HUES48 (cell line): ENCODE measurements around the gene PUS10.

Source experiments
- H3K27ac ChIP-seq: one replicate; pipeline ENCODE4 v1.7.0; 2013; ENCODE audit warnings: low read depth, low read length, inconsistent platforms
- H3K27me3 ChIP-seq: 2 replicates; pipeline ENCODE4 v1.6.1; 2013; ENCODE audit warnings: mild to moderate bottlenecking, low read length; ENCODE audit not compliant: control insufficient read depth, insufficient read depth
- H3K36me3 ChIP-seq: 2 replicates; pipeline ENCODE4 v1.6.1; 2013; ENCODE audit warnings: low read length; ENCODE audit not compliant: control insufficient read depth, insufficient read depth
- H3K4me1 ChIP-seq: 2 replicates; pipeline ENCODE4 v1.6.1; 2013; ENCODE audit warnings: mild to moderate bottlenecking, low read length; ENCODE audit not compliant: control insufficient read depth, insufficient read depth
- H3K4me3 ChIP-seq: 2 replicates; pipeline ENCODE4 v1.5.1; 2013; ENCODE audit warnings: mild to moderate bottlenecking, low read depth, low read length
- H3K9ac ChIP-seq: 2 replicates; pipeline ENCODE4 v1.6.1; 2013; ENCODE audit warnings: mild to moderate bottlenecking, low read depth, low read length, moderate library complexity
- H3K9me3 ChIP-seq: 2 replicates; pipeline ENCODE4 v1.6.1; 2013; ENCODE audit warnings: low read length; ENCODE audit not compliant: control insufficient read depth, insufficient read depth

Gene PUS10

GRCh38 chr2:60958361-60958760 lies 59.7 kb downstream of the PUS10 start:
- Histone ChIP-seq H3K4me3 (no peak overlapping the region), H3K9me3 (no peaks in the 10 kb centered on the region), H3K9ac (no peak overlapping the region), H3K27ac (no peak overlapping the region), H3K36me3 (no peaks in the 10 kb centered on the region), H3K4me1 (no peaks in the 10 kb centered on the region), H3K27me3 (no peaks in the 10 kb centered on the region)

- H3K4me1 ChIP-seq = no peaks in the 10 kb centered on the region
- H3K27ac ChIP-seq = no peak overlapping the region
- H3K9ac ChIP-seq = no peak overlapping the region
- H3K4me3 ChIP-seq = no peak overlapping the region
- no peaks in the 10 kb centered on the region for H3K27me3 ChIP-seq
- no peaks in the 10 kb centered on the region for H3K9me3 ChIP-seq
- H3K36me3 ChIP-seq = no peaks in the 10 kb centered on the region
Measured at GRCh38 chr2:60957643-60958042, 60.4 kb downstream of the PUS10 start.

GRCh38 chr2:60957224-60957623 lies 60.8 kb downstream of the PUS10 start:
- Histone ChIP-seq H3K4me3 (no peak overlapping the region), H3K27ac (no peak overlapping the region), H3K36me3 (no peaks in the 10 kb centered on the region), H3K27me3 (no peaks in the 10 kb centered on the region), H3K9me3 (no peaks in the 10 kb centered on the region), H3K4me1 (no peaks in the 10 kb centered on the region), H3K9ac (no peak overlapping the region)

- peaks cover 10% of the 10 kb centered on the region; the same call in 1 of the 2 replicates for H3K9me3 ChIP-seq
- H3K36me3 ChIP-seq = no peaks in the 10 kb centered on the region
- H3K27me3 ChIP-seq = no peaks in the 10 kb centered on the region
- H3K4me3 ChIP-seq = no peak overlapping the region
- H3K27ac ChIP-seq = no peak overlapping the region
- H3K9ac ChIP-seq = no peak overlapping the region
- no peaks in the 10 kb centered on the region for H3K4me1 ChIP-seq
Measured at GRCh38 chr2:60954139-60954538, 63.9 kb downstream of the PUS10 start.

- Histone ChIP-seq H3K4me3 (no peak overlapping the region), H3K27me3 (no peaks in the 10 kb centered on the region), H3K36me3 (no peaks in the 10 kb centered on the region), H3K4me1 (no peaks in the 10 kb centered on the region; the same call in 1 of the 2 replicates), H3K27ac (no peak overlapping the region), H3K9me3 (peaks cover 10% of the 10 kb centered on the region; the same call in 1 of the 2 replicates), H3K9ac (no peak overlapping the region)
Measured at GRCh38 chr2:60948926-60949579, 69.0 kb downstream of the PUS10 start.

GRCh38 chr2:60948161-60948560 lies 69.9 kb downstream of the PUS10 start:
- H3K4me3 ChIP-seq = no peak overlapping the region

GRCh38 chr2:60947056-60947455 lies 71.0 kb downstream of the PUS10 start:
- H3K4me1 ChIP-seq = no peaks in the 10 kb centered on the region; the same call in 1 of the 2 replicates
- H3K9ac ChIP-seq = no peak overlapping the region
- H3K27ac ChIP-seq = no peak overlapping the region

More at GRCh38 chr2:60948161-60948560, 69.9 kb downstream of the PUS10 start:
- Histone ChIP-seq H3K36me3 (no peaks in the 10 kb centered on the region), H3K27ac (no peak overlapping the region), H3K9me3 (peaks cover 10% of the 10 kb centered on the region; the same call in 1 of the 2 replicates), H3K9ac (no peak overlapping the region), H3K27me3 (no peaks in the 10 kb centered on the region), H3K4me1 (no peaks in the 10 kb centered on the region; the same call in 1 of the 2 replicates)

GRCh38 chr2:60945341-60945740 lies 72.7 kb downstream of the PUS10 start:
- H3K36me3 ChIP-seq = no peaks in the 10 kb centered on the region
- no peak overlapping the region for H3K9ac ChIP-seq
- H3K4me3 ChIP-seq = no peak overlapping the region
- no peak overlapping the region for H3K27ac ChIP-seq
- H3K4me1 ChIP-seq = no peaks in the 10 kb centered on the region; the same call in 1 of the 2 replicates
- H3K9me3 ChIP-seq = no peaks in the 10 kb centered on the region
- no peaks in the 10 kb centered on the region for H3K27me3 ChIP-seq

More at GRCh38 chr2:60947056-60947455, 71.0 kb downstream of the PUS10 start:
- peaks cover 10% of the 10 kb centered on the region; the same call in 1 of the 2 replicates for H3K9me3 ChIP-seq
- H3K36me3 ChIP-seq = no peaks in the 10 kb centered on the region
- no peak overlapping the region for H3K4me3 ChIP-seq
- no peaks in the 10 kb centered on the region for H3K27me3 ChIP-seq

GRCh38 chr2:60939622-60940021 lies 78.4 kb downstream of the PUS10 start:
- Histone ChIP-seq H3K27ac (no peak overlapping the region), H3K4me3 (no peak overlapping the region), H3K9me3 (no peaks in the 10 kb centered on the region), H3K9ac (no peak overlapping the region), H3K36me3 (no peaks in the 10 kb centered on the region), H3K27me3 (no peaks in the 10 kb centered on the region), H3K4me1 (no peaks in the 10 kb centered on the region)

- no peak overlapping the region for H3K9ac ChIP-seq
- H3K9me3 ChIP-seq = no peaks in the 10 kb centered on the region
Measured at GRCh38 chr2:60938301-60938700, 79.8 kb downstream of the PUS10 start.

GRCh38 chr2:60936757-60937156 lies 81.3 kb downstream of the PUS10 start:
- no peak overlapping the region for H3K4me3 ChIP-seq
- H3K27ac ChIP-seq = no peak overlapping the region
- H3K9me3 ChIP-seq = no peaks in the 10 kb centered on the region
- no peaks in the 10 kb centered on the region for H3K4me1 ChIP-seq
- no peaks in the 10 kb centered on the region for H3K27me3 ChIP-seq
- no peak overlapping the region for H3K9ac ChIP-seq
- no peaks in the 10 kb centered on the region for H3K36me3 ChIP-seq

More at GRCh38 chr2:60938301-60938700, 79.8 kb downstream of the PUS10 start:
- Histone ChIP-seq H3K27ac (no peak overlapping the region), H3K36me3 (no peaks in the 10 kb centered on the region), H3K27me3 (no peaks in the 10 kb centered on the region), H3K4me1 (no peaks in the 10 kb centered on the region), H3K4me3 (no peak overlapping the region)
